GM19328 (cell line): ENCODE results near the gene CXCL16.
"Not testable (repeated sequence)": the region's sequence is repeated elsewhere in the genome, so short reads cannot be mapped to it uniquely, and the experiment has no call there.

Experiments
- ATAC-seq: cut with Tn5 transposase; IDR thresholded peaks from one replicate; pipeline ENCODE4 v1.9.1; 2021; ENCODE audit warnings: mild to moderate bottlenecking, moderate library complexity; ENCODE audit not compliant: unreplicated experiment

Gene CXCL16

DNA sequence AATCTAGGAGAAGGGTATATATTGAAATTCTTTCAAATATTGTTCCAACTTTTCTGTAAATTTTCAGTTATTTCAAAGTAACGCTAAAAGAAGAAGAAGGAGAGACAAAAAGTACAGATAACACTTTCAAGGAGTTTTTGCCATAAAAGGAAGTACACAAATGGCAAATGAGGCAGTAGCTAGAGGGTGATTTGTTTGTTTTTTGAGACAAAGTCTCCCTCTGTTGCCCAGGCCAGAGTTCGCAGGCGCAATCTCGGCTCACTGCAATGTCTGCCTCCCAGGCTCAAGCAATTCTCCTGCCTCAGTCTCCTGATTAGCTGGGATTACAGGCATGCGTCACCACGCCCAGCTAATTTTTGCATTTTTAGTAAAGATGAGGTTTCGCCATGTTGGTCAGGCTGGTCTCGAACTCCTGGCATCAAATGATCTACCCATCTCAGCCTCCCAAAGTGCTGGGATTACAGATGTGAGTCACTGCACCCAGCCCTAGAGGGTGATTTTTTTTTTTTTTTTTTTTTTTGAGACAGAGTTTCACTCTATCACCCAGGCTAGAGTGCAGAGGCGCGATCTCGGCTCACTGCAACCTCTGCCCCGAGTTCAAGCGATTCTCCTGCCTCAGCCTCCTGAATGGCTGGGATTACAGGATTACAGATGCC is 40.2 kb downstream of the CXCL16 start:
- not testable (repeated sequence) for ATAC-seq

DNA sequence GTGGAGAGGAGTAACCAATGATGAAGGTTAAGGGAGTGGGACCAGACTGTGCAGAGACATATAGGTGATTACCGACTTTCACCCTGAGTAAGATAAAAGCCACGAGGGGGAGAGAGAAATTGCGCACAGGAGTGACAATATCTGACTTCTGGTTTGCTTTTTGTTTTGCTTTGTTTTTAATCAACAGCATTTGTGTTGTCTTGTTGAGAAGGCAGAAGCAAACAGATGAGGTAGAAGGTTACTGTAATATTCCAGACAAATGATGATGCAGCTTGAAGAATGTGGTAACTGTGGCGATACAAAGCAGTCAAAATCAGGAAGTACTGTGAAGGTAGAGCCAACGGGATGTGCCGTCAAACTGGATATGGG is 43.3 kb downstream of the CXCL16 start:
- ATAC-seq = no peak

DNA sequence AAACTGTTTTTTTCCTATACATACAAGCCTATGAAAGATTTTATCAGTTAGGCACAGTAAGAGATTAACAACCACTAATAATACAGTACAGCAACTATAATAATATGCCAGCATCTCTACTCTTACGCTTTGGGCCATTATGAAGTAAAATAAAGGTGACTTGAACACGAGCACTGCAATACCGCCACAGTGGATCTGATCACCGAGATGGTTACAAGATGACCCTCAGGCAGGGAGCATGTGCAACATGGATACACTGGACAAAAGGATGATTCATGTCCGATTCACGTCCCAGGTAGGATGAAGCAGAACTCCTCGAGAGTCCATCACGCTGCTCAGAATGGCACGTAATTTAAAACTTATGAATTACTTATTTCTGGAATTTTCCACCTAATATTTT is 46.3 kb downstream of the CXCL16 start:
- no peak for ATAC-seq

DNA sequence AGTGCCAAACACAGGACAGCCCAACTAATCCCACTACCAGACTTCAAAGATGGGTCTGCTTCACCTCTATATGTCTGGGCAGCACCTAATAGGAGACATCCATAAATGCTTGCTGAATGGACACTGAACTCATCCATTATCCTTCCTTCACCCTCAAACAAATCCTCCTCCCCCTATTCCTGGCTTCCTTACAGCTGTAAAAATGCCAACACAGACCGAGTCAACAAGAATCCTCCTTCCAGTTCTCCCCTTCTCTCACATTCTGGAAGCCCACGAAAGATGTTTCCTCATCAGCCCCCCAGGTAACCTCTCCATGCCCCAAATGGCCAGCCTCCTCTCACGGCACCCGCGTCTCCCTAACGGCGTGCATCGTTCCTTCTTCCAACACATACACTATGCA is 48.0 kb downstream of the CXCL16 start:
- no peak for ATAC-seq

DNA sequence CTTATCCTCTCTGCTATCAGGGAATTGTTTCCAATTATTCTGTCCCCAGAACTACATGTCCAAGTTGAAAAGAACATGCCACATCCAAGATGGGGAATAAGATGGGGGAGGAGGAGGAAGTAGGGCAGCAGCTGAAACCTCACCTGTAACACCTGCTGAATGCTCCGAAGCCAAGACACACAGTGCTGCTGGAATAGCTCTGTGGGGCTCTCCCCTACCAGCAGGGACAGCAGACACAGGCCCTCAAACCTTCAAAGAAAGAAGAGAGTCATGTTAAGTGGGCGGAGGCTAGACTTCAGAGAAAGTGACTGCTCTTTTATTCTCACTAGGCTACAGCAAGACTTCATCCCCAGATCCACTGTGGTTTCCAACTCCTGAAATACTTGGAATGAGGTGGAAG is 49.0 kb downstream of the CXCL16 start:
- ATAC-seq = no peak

DNA sequence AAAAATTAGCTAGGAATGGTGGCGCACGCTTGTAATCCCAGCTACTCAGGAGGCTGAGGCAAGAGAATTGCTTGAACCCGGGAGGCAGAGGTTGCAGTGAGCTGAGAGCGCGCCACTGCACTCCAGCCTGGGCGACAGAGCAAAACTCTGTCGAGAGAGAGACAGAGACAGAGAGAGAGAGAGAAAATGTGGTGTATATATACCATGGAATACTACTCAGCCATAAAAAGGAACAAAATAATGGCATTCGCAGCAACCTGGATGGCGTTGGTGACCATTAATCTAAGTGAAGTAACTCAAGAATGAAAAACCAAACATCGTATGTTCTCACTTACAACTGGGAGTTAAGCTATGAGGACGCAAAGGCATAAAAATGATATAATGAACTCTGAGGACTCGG is 49.9 kb downstream of the CXCL16 start:
- ATAC-seq = not testable (repeated sequence)

DNA sequence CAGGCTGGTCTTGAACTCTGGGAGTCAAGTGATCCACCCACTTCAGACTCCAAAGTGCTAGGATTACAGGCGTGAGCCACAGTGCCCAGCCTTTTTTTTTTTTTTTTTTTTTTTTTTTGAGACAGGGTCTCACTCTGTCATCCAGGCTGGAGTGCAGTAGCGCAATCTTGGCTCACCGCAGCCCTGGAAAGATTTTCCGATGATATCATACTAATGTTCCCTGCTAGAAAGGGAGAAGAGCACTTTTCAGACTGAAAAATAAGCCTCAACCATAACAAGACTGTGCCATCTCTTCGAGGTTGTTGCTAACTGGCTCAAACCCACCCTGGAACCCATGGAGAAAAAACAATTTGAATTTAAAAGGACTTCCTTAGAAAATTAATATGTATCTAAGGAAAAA is 56.0 kb downstream of the CXCL16 start:
- not testable (repeated sequence) for ATAC-seq
